ENCODE results near the gene AMPD3.
A peak's percentile ranks its signal among the peaks of the same experiment; 100 is the strongest.

The AMPD3 gene

GRCh38 chr11:10490398-10491241 lies 35.6 kb downstream of the AMPD3 start:
- no peak for DNase-seq

- DNase-seq, result no peak
Observed at GRCh38 chr11:10492084-10492483, 37.0 kb downstream of the AMPD3 start.

GRCh38 chr11:10493041-10493663 lies 38.1 kb downstream of the AMPD3 start:
- DNase-seq, result no peak

- DNase-seq, result no peak
Observed at GRCh38 chr11:10494636-10495463, 39.8 kb downstream of the AMPD3 start.

GRCh38 chr11:10495464-10495786 lies 40.4 kb downstream of the AMPD3 start:
- DNase-seq, result no peak

- DNase-seq, result no peak
Observed at GRCh38 chr11:10496296-10496936, 41.4 kb downstream of the AMPD3 start.

GRCh38 chr11:10497371-10498021 lies 42.4 kb downstream of the AMPD3 start:
- DNase-seq, result no peak

- no peak for DNase-seq
Observed at GRCh38 chr11:10498022-10498400, 42.9 kb downstream of the AMPD3 start.

GRCh38 chr11:10498426-10499250 lies 43.6 kb downstream of the AMPD3 start:
- DNase-seq, result no peak

- DNase-seq, result no peak
Observed at GRCh38 chr11:10499452-10499851, 44.4 kb downstream of the AMPD3 start.

GRCh38 chr11:10499874-10500601 lies 45.0 kb downstream of the AMPD3 start:
- no peak for DNase-seq

- no peak for DNase-seq
Observed at GRCh38 chr11:10500757-10501684, 46.0 kb downstream of the AMPD3 start.

GRCh38 chr11:10502065-10502680 lies 47.1 kb downstream of the AMPD3 start:
- DNase-seq, result no peak

GRCh38 chr11:10502770-10503169 lies 47.7 kb downstream of the AMPD3 start:
- DNase-seq, result no peak

- DNase-seq, result no peak
Observed at GRCh38 chr11:10503221-10503620, 48.2 kb downstream of the AMPD3 start.

GRCh38 chr11:10503777-10504480 lies 48.9 kb downstream of the AMPD3 start:
- peak; percentile 84 for DNase-seq

- peak; percentile 84 for DNase-seq
Observed at GRCh38 chr11:10504490-10504889, 49.4 kb downstream of the AMPD3 start.

GRCh38 chr11:10505278-10506007 lies 50.4 kb downstream of the AMPD3 start:
- DNase-seq, result no peak

All from DMS79 treated with DMSO at 0.1 percent for 48 hours (cell line).